A673 (cell line): ENCODE results near the gene C10orf90. TPM values are rescaled to one million over a fixed set of nuclear protein-coding genes. Genes with fewer than 3 reads are reported as not detected.

Experiments used
- BruUV-seq: library from RNA; stranded (reverse); fragments of 400-500 nt; replicated peaks from 2 replicates; lab custom pipeline; 2021; lab: Mats Ljungman, UMichigan
- CTCF ChIA-PET: fragments of 300-600 bp; sonication (Branson Sonifier 250); formaldehyde crosslinking; loops from one replicate; lab custom pipeline; 2022; ENCODE audit warnings: antibody characterized with exemption; lab: Charles Lee
- POLR2A ChIA-PET: fragments of 300-600 bp; sonication (Branson Sonifier 250); formaldehyde crosslinking; loops from one replicate; lab custom pipeline; 2022; ENCODE audit warnings: antibody characterized with exemption; ENCODE audit not compliant: low non-redundant PET; lab: Charles Lee
- DNase-seq: peaks from one replicate; pipeline ENCODE4 v3.0.0-alpha.2; 2015; ENCODE audit warnings: low spot score
- H3K27ac ChIP-seq: fragments of 200-600 bp; sonication (generic); 2 replicates; pipeline ENCODE4 v1.5.1; 2016; ENCODE audit warnings: mixed run types, low read depth, mild to moderate bottlenecking, mixed read lengths, antibody characterized with exemption, low read length; ENCODE audit not compliant: poor library complexity, severe bottlenecking
- H3K27me3 ChIP-seq: fragments of 200-600 bp; sonication (generic); replicated peaks from 2 replicates; pipeline ENCODE4 v1.6.1; 2017; ENCODE audit warnings: mixed run types, low read depth, mild to moderate bottlenecking, mixed read lengths, antibody characterized with exemption, low read length; ENCODE audit not compliant: insufficient read depth, poor library complexity
- H3K36me3 ChIP-seq: fragments of 200-600 bp; sonication (generic); 2 replicates; pipeline ENCODE4 v1.6.1; 2016; ENCODE audit warnings: mixed run types, mild to moderate bottlenecking, mixed read lengths, antibody characterized with exemption, low read length; ENCODE audit not compliant: insufficient read depth, poor library complexity, severe bottlenecking
- H3K4me1 ChIP-seq: fragments of 200-600 bp; sonication (generic); 2 replicates; pipeline ENCODE4 v1.6.1; 2017; ENCODE audit warnings: mixed run types, mild to moderate bottlenecking, mixed read lengths, antibody characterized with exemption, low read length; ENCODE audit not compliant: insufficient read depth, poor library complexity, severe bottlenecking
- H3K4me3 ChIP-seq: fragments of 200-600 bp; sonication (generic); 2 replicates; pipeline ENCODE4 v1.5.1; 2016; ENCODE audit warnings: low read depth, mixed run types, mild to moderate bottlenecking, mixed read lengths, low read length; ENCODE audit not compliant: poor library complexity, severe bottlenecking
- H3K9me3 ChIP-seq: fragments of 200-600 bp; sonication (generic); 2 replicates; pipeline ENCODE4 v1.6.1; 2016; ENCODE audit warnings: mixed run types, low read depth, mild to moderate bottlenecking, mixed read lengths, antibody characterized with exemption, low read length; ENCODE audit not compliant: poor library complexity, severe bottlenecking
- EZH2 ChIP-seq: fragments of 200-600 bp; sonication (generic); IDR thresholded peaks from 2 replicates; pipeline ENCODE4 v1.6.1; 2017; ENCODE audit warnings: borderline replicate concordance, low read depth, mild to moderate bottlenecking, mixed read lengths, antibody characterized with exemption, low read length; ENCODE audit not compliant: poor library complexity, severe bottlenecking
- intact Hi-C: fragments of 100-400 bp; cut with micrococcal nuclease; formaldehyde crosslinking; loops from one replicate; pipeline ENCODE4 v1.10.0; 2022; ENCODE audit not compliant: unreplicated experiment
- total RNA-seq: library from RNA; stranded (reverse); gene quantifications from 2 replicates; pipeline ENCODE4 v1.2.3, GENCODE V29; 2021
- TF ChIP-seq, protein P1 (sequence below): fragments of 300-800, 200-600 bp; sonication (generic); conservative IDR thresholded peaks from 2 replicates; pipeline ENCODE4 v1.5.1; 2017; ENCODE audit warnings: low read depth, mild to moderate bottlenecking, antibody characterized with exemption, low read length, moderate library complexity, mixed read lengths

The C10orf90 gene
- total RNA-seq, 1 experiment from 2014 or later, result not detected

DNA sequence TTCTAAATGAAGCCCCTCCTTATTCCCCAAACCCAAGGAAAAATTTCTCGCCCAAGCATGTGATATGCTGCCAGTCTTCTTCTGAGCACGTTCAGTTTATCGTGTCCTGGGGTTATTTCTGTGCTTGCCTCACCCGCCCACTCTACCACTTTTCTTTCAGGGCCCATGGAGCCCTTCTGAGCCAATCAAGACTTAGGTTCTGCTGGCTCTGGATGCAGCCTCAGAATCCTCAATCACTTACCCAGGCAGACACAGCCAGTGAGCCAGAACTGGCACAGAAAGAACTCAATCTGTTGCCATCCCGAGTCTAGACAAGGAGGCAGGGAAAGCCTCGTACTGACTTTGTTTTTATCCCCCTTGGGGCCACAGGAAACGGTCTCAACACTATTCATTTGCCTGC lies 34.2 kb upstream of the C10orf90 start:
- BruUV-seq, result no TSS peak
- ChIA-PET POLR2A (no interaction called here), CTCF (no interaction called here)
- intact Hi-C loops, result no loop called here
- no peak for DNase-seq
- no peaks in the 10 kb centered on the region for H3K4me1 ChIP-seq
- no peaks in the 10 kb centered on the region for H3K9me3 ChIP-seq
- TF ChIP-seq EZH2, result no peak
- TF ChIP-seq, protein P1, sequence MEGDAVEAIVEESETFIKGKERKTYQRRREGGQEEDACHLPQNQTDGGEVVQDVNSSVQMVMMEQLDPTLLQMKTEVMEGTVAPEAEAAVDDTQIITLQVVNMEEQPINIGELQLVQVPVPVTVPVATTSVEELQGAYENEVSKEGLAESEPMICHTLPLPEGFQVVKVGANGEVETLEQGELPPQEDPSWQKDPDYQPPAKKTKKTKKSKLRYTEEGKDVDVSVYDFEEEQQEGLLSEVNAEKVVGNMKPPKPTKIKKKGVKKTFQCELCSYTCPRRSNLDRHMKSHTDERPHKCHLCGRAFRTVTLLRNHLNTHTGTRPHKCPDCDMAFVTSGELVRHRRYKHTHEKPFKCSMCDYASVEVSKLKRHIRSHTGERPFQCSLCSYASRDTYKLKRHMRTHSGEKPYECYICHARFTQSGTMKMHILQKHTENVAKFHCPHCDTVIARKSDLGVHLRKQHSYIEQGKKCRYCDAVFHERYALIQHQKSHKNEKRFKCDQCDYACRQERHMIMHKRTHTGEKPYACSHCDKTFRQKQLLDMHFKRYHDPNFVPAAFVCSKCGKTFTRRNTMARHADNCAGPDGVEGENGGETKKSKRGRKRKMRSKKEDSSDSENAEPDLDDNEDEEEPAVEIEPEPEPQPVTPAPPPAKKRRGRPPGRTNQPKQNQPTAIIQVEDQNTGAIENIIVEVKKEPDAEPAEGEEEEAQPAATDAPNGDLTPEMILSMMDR, result no peak
- peaks cover 38% of the 10 kb centered on the region for H3K27me3 ChIP-seq
- H3K36me3 ChIP-seq, result no peaks in the 10 kb centered on the region
- H3K4me3 ChIP-seq, result no peak overlapping the region
- no peak overlapping the region for H3K27ac ChIP-seq

DNA sequence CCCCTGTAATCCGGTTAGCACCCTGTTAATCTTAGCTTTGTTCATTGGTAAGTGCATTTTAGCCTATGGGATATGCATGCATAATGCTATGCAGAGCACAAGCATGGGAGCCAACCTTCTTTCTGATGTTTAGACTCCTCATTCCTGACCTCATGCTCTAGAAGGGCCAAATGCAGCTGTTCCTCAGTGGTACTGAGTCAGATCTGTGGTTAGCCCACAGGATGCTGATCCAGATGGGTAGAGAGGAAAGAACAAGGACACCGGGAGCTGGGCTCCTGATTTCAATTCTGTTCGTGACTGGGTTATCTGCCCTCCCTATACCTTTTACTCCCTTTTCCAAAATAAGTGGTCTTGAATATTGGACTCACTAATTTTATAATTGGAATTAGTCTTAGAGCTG lies 31.7 kb upstream of the C10orf90 start:
- TF ChIP-seq EZH2, result no peak
- TF ChIP-seq, protein P1, result no peak
- H3K27ac ChIP-seq, result no peak overlapping the region
- ChIA-PET CTCF (no interaction called here), POLR2A (no interaction called here)
- no peak overlapping the region for H3K4me3 ChIP-seq
- no peaks in the 10 kb centered on the region for H3K4me1 ChIP-seq
- no peak for DNase-seq
- intact Hi-C loops, result no loop called here
- no peaks in the 10 kb centered on the region for H3K36me3 ChIP-seq
- H3K9me3 ChIP-seq, result no peaks in the 10 kb centered on the region
- BruUV-seq, result no TSS peak
- H3K27me3 ChIP-seq, result peaks cover 38% of the 10 kb centered on the region

DNA sequence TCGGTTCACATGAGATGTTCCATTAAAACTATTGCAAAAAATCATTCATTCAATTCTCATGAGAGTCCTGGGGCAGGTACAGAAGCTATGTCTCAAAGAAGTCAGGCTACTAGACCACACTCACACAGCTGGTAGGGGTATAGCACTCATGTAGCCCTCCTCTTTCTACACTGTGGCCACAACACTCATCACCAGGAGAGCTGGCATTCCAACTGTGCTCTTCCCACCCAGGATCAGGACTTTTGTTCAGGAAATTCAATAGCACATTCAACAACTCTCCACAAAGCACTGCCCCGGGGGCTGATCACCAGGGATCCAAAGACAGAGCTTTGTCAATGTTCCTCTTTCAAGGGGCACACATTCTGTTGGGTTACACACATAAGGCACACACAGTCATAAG lies 31.0 kb upstream of the C10orf90 start:
- H3K4me1 ChIP-seq, result no peaks in the 10 kb centered on the region
- no peaks in the 10 kb centered on the region for H3K9me3 ChIP-seq
- BruUV-seq, result no TSS peak
- DNase-seq, result no peak
- CTCF ChIA-PET, result no interaction called here
- no peaks in the 10 kb centered on the region for H3K36me3 ChIP-seq
- TF ChIP-seq, protein P1, result no peak
- TF ChIP-seq EZH2, result no peak
- POLR2A ChIA-PET, result no interaction called here
- no peak overlapping the region for H3K27ac ChIP-seq
- intact Hi-C loops, result no loop called here
- H3K4me3 ChIP-seq, result no peak overlapping the region
- peaks cover 38% of the 10 kb centered on the region for H3K27me3 ChIP-seq
